ENCODE measurements around the gene PDE3A. TPM values are rescaled to one million over a fixed set of nuclear protein-coding genes. Genes with fewer than 3 reads are reported as not detected.

PDE3A gene
- total RNA-seq, 1 experiment from 2014 or later: 0.80 TPM

- H3K4me3 ChIP-seq (ENCODE audit: low read depth, low read length, poor library complexity, severe bottlenecking): no peak overlapping the region
- H3K27ac ChIP-seq (ENCODE audit: low read depth, low read length, poor library complexity, severe bottlenecking): no peak overlapping the region
- intact Hi-C loops (cut with micrococcal nuclease; ENCODE audit: unreplicated experiment): no loop called here
Observed at GRCh38 chr12:20477672-20478071, 109.3 kb downstream of the PDE3A start.

GRCh38 chr12:20482491-20483054 lies 114.2 kb downstream of the PDE3A start:
- POLR2A ChIA-PET (ENCODE audit: low non-redundant PET): no interaction called here
- intact Hi-C loops (cut with micrococcal nuclease; ENCODE audit: unreplicated experiment): no loop called here

More at GRCh38 chr12:20477672-20478071, 109.3 kb downstream of the PDE3A start:
- H3K9me3 ChIP-seq (ENCODE audit: low read depth, low read length, poor library complexity, severe bottlenecking): no peaks in the 10 kb centered on the region
- BruUV-seq (replicated peaks): no TSS peak
- ChIA-PET POLR2A (ENCODE audit: low non-redundant PET) (no interaction called here), CTCF (no interaction called here)
- no peak for TF ChIP-seq CTCF (conservative IDR thresholded peaks at IDR 0.05; ENCODE audit: low read depth, low read length)
- TF ChIP-seq EZH2 (IDR thresholded peaks at IDR 0.05; ENCODE audit: borderline replicate concordance, low read depth, low read length, poor library complexity, severe bottlenecking): no peak
- H3K36me3 ChIP-seq (ENCODE audit: insufficient read depth, low read length, poor library complexity, severe bottlenecking): no peaks in the 10 kb centered on the region
- no peaks in the 10 kb centered on the region for H3K27me3 ChIP-seq (replicated peaks; ENCODE audit: insufficient read depth, low read depth, low read length, poor library complexity)
- no peak for DNase-seq (ENCODE audit: low spot score)
- H3K4me1 ChIP-seq (ENCODE audit: insufficient read depth, low read length, poor library complexity, severe bottlenecking): peaks cover 5% of the 10 kb centered on the region

DNA sequence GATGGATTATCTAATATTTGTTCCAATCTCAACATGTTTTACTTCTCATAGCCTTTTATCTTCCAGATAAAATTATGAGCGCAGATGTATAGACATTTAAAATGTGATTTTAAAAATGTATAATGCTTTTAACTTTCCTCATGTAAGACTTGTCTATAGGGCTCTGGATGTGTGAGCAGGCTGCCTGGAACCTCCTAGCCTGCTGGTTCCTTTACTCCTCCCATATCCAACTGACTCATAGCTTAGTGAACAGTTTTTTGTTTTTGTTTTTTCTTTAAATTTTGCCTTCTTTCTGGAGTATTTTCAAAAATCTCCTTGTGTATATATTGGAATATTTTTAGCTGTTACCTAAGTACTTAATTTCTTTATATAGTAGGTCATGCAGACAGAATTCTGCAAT lies 115.4 kb downstream of the PDE3A start:
- Histone ChIP-seq H3K36me3 (ENCODE audit: insufficient read depth, low read length, poor library complexity, severe bottlenecking) (no peaks in the 10 kb centered on the region), H3K27ac (ENCODE audit: low read depth, low read length, poor library complexity, severe bottlenecking) (no peak overlapping the region), H3K4me1 (ENCODE audit: insufficient read depth, low read length, poor library complexity, severe bottlenecking) (no peaks in the 10 kb centered on the region), H3K9me3 (ENCODE audit: low read depth, low read length, poor library complexity, severe bottlenecking) (no peaks in the 10 kb centered on the region), H3K27me3 (replicated peaks; ENCODE audit: insufficient read depth, low read depth, low read length, poor library complexity) (no peaks in the 10 kb centered on the region), H3K4me3 (ENCODE audit: low read depth, low read length, poor library complexity, severe bottlenecking) (no peak overlapping the region)
- DNase-seq (ENCODE audit: low spot score): no peak
- POLR2A ChIA-PET (ENCODE audit: low non-redundant PET): no interaction called here
- TF ChIP-seq EZH2 (IDR thresholded peaks at IDR 0.05; ENCODE audit: borderline replicate concordance, low read depth, low read length, poor library complexity, severe bottlenecking) (no peak), CTCF (conservative IDR thresholded peaks at IDR 0.05; ENCODE audit: low read depth, low read length) (no peak)
- CTCF ChIA-PET: no interaction called here
- intact Hi-C loops (cut with micrococcal nuclease; ENCODE audit: unreplicated experiment): no loop called here
- BruUV-seq (replicated peaks): no TSS peak

More at GRCh38 chr12:20482491-20483054, 114.2 kb downstream of the PDE3A start:
- CTCF ChIA-PET: no interaction called here
- Histone ChIP-seq H3K9me3 (ENCODE audit: low read depth, low read length, poor library complexity, severe bottlenecking) (no peaks in the 10 kb centered on the region), H3K27me3 (replicated peaks; ENCODE audit: insufficient read depth, low read depth, low read length, poor library complexity) (no peaks in the 10 kb centered on the region), H3K36me3 (ENCODE audit: insufficient read depth, low read length, poor library complexity, severe bottlenecking) (no peaks in the 10 kb centered on the region), H3K4me1 (ENCODE audit: insufficient read depth, low read length, poor library complexity, severe bottlenecking) (no peaks in the 10 kb centered on the region), H3K27ac (ENCODE audit: low read depth, low read length, poor library complexity, severe bottlenecking) (no peak overlapping the region), H3K4me3 (ENCODE audit: low read depth, low read length, poor library complexity, severe bottlenecking) (no peak overlapping the region)
- TF ChIP-seq CTCF (conservative IDR thresholded peaks at IDR 0.05; ENCODE audit: low read depth, low read length): no peak
- no peak for TF ChIP-seq EZH2 (IDR thresholded peaks at IDR 0.05; ENCODE audit: borderline replicate concordance, low read depth, low read length, poor library complexity, severe bottlenecking)
- DNase-seq (ENCODE audit: low spot score): no peak
- no TSS peak for BruUV-seq (replicated peaks)
